HUES64 (cell line): Measurements from ENCODE around the gene GREM2. TPM values are rescaled to one million over a fixed set of nuclear protein-coding genes. Genes with fewer than 3 reads are reported as not detected.
A peak's percentile ranks its signal among the peaks of the same experiment; 100 is the strongest.

Experiments
- H3K27ac ChIP-seq: 2 replicates; pipeline ENCODE4 v1.7.0; 2013; ENCODE audit warnings: low read depth, low read length, inconsistent platforms
- H3K27me3 ChIP-seq: 2 replicates; pipeline ENCODE4 v1.6.1; 2013; ENCODE audit warnings: mild to moderate bottlenecking, low read length; ENCODE audit not compliant: insufficient read depth
- H3K36me3 ChIP-seq: 2 replicates; pipeline ENCODE4 v1.6.1; 2013; ENCODE audit warnings: mild to moderate bottlenecking, low read length; ENCODE audit not compliant: insufficient read depth
- H3K4me1 ChIP-seq: 2 replicates; pipeline ENCODE4 v1.6.1; 2013; ENCODE audit warnings: mild to moderate bottlenecking, low read length, moderate library complexity; ENCODE audit not compliant: insufficient read depth
- H3K4me3 ChIP-seq: 2 replicates; pipeline ENCODE4 v1.5.1; 2013; ENCODE audit warnings: mild to moderate bottlenecking, low read length, moderate library complexity
- H3K9ac ChIP-seq: 2 replicates; pipeline ENCODE4 v1.6.1; 2013; ENCODE audit warnings: mild to moderate bottlenecking, low read depth, low read length
- H3K9me3 ChIP-seq: 2 replicates; pipeline ENCODE4 v1.6.1; 2013; ENCODE audit warnings: low read depth, low read length; ENCODE audit not compliant: insufficient read depth
- WGBS: fragments of 150-250, 120-280 bp; methylation state at CpG from one replicate; pipeline ENCODE4 v1.1.7; 2013; ENCODE audit warnings: missing lambda C conversion rate; 5-methylcytosine and 5-hydroxymethylcytosine counted together
- polyA plus RNA-seq, 2 experiments: library from polyadenylated mRNA; stranded (reverse); fragments of 50-300 nt; gene quantifications; one replicate each; pipeline ENCODE4 v1.2.3, GENCODE V29; 2013

The GREM2 gene
- 0.15 TPM for polyA plus RNA-seq (2013, experiment 1 of 2)
- polyA plus RNA-seq (2013, experiment 2 of 2) = 0.13 TPM

GRCh38 chr1:240611619-240612480 is at the start of gene GREM2:
Gene GREM2, minus strand, starts transcription at chr1:240612155. Its CDS starts 118,680 bp downstream, at chr1:240493475.
- Histone ChIP-seq H3K4me3 (peak within 1 kb of the TSS; percentile 58), H3K27me3 (peaks cover 26% of the 10 kb centered on the region), H3K4me1 (peaks cover 17% of the 10 kb centered on the region; the same call in 1 of the 2 replicates), H3K36me3 (no peaks in the 10 kb centered on the region), H3K27ac (no peak within 1 kb of the TSS), H3K9ac (peak within 1 kb of the TSS; percentile 18; the same call in 1 of the 2 replicates), H3K9me3 (no peaks in the 10 kb centered on the region)
- 3% methylated on average over 40 of the region's 40 CpGs for WGBS

GRCh38 chr1:240658312-240658960 is 46.5 kb upstream of the GREM2 start:
- Histone ChIP-seq H3K27ac (no peak overlapping the region), H3K4me1 (no peaks in the 10 kb centered on the region), H3K27me3 (no peaks in the 10 kb centered on the region), H3K9me3 (no peaks in the 10 kb centered on the region), H3K9ac (no peak overlapping the region), H3K36me3 (no peaks in the 10 kb centered on the region), H3K4me3 (no peak overlapping the region)
- WGBS = 86% methylated on average over 12 of the region's 12 CpGs

DNA sequence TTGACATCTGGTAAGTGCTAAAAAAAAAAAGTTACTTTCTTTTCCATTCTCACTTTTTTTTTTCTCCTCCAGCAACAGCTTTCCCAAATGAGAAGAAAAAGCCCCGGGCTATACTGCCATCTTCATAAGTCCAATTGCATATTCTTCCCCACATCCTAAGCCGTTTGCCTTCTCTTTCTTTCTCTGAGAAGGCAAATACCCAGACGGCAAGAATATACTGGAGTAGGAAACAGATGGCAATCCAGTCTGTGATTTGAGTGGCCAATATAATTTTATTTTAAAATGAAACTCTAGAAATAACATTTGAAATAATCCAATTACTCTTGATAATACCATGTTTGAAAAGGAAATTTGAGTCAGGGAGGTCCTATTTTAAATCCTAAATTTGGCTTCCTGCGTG is 44.6 kb upstream of the GREM2 start:
- H3K9me3 ChIP-seq = no peaks in the 10 kb centered on the region
- 89% methylated on average over 3 of the region's 4 CpGs for WGBS
- H3K36me3 ChIP-seq = no peaks in the 10 kb centered on the region
- no peaks in the 10 kb centered on the region for H3K4me1 ChIP-seq
- H3K27me3 ChIP-seq = no peaks in the 10 kb centered on the region
- H3K9ac ChIP-seq = no peak overlapping the region
- H3K4me3 ChIP-seq = no peak overlapping the region
- no peak overlapping the region for H3K27ac ChIP-seq

- Histone ChIP-seq H3K4me3 (no peak overlapping the region), H3K9me3 (no peaks in the 10 kb centered on the region), H3K4me1 (no peaks in the 10 kb centered on the region), H3K27me3 (no peaks in the 10 kb centered on the region), H3K9ac (no peak overlapping the region), H3K36me3 (no peaks in the 10 kb centered on the region), H3K27ac (no peak overlapping the region)
- 89% methylated on average over 3 of the region's 3 CpGs for WGBS
These were observed 41.0 kb upstream of the GREM2 start for GRCh38 chr1:240652961-240653409.

- Histone ChIP-seq H3K9ac (no peak overlapping the region), H3K4me3 (no peak overlapping the region)
- 61% methylated on average over 7 of the region's 8 CpGs for WGBS
These were observed 40.6 kb upstream of the GREM2 start for GRCh38 chr1:240652549-240652948.

DNA sequence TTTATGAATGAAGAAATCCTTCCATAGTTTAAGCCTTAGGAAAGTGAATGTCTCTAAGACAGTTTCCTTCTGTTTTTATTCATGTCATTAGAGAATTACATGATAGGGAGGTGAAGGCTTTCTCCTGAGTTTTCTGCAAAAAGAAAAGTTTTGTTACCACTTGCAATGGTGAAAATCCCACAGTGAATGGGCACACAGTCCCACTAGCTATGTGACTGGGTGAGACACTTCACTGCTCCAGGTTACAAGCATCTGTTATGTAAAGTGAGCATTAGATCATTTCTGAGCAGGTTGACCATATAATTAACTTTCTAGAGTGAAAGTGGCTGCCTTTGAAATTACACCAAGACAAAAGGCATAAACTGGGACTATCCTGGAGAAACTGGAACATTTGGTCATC is 38.9 kb upstream of the GREM2 start:
- H3K4me1 ChIP-seq = no peaks in the 10 kb centered on the region
- H3K36me3 ChIP-seq = no peaks in the 10 kb centered on the region
- H3K9ac ChIP-seq = no peak overlapping the region
- H3K4me3 ChIP-seq = no peak overlapping the region
- H3K27me3 ChIP-seq = no peaks in the 10 kb centered on the region
- H3K9me3 ChIP-seq = no peaks in the 10 kb centered on the region
- no peak overlapping the region for H3K27ac ChIP-seq

More at GRCh38 chr1:240652549-240652948, 40.6 kb upstream of the GREM2 start:
- no peaks in the 10 kb centered on the region for H3K27me3 ChIP-seq
- H3K4me1 ChIP-seq = no peaks in the 10 kb centered on the region
- no peak overlapping the region for H3K27ac ChIP-seq
- no peaks in the 10 kb centered on the region for H3K9me3 ChIP-seq
- H3K36me3 ChIP-seq = no peaks in the 10 kb centered on the region

DNA sequence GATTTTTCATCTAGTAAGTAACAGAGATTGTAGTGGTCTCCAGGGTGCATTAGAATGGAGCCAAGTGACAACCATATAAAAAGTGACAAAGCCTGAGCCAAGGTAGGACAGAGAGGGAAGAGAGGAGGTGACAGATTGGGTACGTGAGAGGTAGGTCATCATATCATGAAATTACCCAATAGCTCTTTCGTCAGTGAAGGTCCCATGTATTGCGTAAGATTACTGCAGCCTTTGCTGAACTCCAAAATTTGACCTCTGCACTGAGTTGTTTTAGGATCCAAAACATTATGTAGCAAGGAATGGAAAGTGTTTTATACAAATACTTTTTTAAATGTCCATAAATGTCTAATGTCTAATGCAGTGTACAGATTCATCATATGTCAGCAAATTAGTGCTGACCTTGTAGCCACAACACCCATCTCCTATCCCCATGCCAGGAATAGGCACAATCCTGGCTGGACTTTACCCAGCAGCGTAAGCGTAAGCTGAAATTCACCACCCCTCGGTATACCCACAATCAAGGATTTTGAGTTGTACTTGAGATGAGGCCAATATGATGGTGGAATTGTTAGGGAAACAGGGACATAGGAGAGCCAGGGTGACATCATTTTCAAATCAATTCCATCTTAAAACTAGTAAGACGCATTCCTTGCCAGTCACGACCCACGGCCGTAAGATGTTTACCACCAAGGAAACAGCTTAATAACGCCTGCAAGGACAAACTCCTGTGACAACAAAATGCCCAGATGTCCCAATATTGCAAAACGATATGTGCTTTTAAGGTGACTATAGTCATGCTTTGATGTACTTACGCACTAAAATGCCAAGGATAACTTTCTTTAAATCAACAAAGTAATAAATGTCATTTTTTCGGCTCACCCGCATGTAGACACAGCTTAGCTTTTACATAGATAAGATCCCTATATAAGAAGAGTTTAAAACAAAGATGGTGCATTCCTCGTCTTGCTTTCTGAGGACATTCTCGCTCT is 38.1 kb upstream of the GREM2 start:
- Histone ChIP-seq H3K27me3 (no peaks in the 10 kb centered on the region), H3K9me3 (no peaks in the 10 kb centered on the region), H3K9ac (no peak overlapping the region), H3K27ac (no peak overlapping the region), H3K4me3 (no peak overlapping the region), H3K36me3 (no peaks in the 10 kb centered on the region), H3K4me1 (no peaks in the 10 kb centered on the region)
- 97% methylated on average over 17 of the region's 17 CpGs for WGBS

DNA sequence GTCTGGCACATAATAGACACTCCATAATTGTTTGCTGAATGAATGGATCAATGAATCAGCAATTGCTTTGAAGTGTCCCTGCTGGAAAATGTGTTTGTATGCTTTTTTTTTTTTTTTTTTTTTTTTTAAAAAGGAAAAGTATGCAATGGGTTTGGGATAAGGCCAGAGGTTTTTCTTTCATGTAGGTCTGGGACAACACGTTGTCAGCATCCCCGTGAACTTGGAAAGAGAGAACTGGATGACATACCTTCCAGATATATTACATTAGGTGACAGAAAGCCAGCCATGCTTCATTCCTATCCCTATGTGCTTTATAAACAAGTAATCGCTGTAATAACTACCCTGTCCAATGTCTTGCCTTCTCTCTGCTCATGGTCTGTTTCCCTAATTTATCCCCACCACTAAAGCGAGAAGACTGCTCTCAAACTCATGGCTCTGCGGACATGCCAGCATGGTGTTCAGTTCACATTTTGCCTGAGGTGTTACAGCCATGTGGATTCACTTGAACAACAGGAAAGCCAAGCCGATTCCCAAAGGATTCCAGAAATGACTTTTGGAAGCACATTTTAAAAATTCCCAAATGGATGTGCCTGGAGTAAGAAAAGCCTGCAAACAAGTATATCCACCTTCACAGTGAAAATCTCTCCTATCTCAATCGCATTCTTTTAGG is 34.8 kb upstream of the GREM2 start:
- H3K36me3 ChIP-seq = no peaks in the 10 kb centered on the region
- no peaks in the 10 kb centered on the region for H3K27me3 ChIP-seq
- H3K4me1 ChIP-seq = no peaks in the 10 kb centered on the region
- no peak overlapping the region for H3K9ac ChIP-seq
- H3K27ac ChIP-seq = no peak overlapping the region
- no peaks in the 10 kb centered on the region for H3K9me3 ChIP-seq
- WGBS = 98% methylated on average over 7 of the region's 7 CpGs
- no peak overlapping the region for H3K4me3 ChIP-seq

DNA sequence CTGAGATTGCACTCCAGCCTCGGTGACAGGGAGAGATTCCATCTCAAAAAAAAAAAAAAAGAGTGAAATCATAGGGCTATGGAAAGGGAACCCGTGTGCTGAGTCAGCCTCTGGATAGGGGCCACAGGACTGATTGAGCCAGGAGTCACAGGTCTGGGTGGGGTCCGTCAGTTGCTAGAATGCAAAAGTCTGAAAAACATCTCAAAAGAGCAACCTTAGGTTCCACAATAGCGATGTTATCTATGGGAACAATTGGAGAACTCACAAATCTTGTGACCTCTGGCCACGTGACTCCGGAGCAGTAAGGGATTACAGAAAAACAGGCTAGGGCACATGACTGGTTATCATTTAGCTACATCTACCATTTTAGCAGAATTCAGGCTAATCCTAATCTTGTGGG is 32.8 kb upstream of the GREM2 start:
- Histone ChIP-seq H3K27me3 (no peaks in the 10 kb centered on the region), H3K36me3 (no peaks in the 10 kb centered on the region), H3K4me3 (no peak overlapping the region), H3K9me3 (no peaks in the 10 kb centered on the region), H3K4me1 (no peaks in the 10 kb centered on the region), H3K27ac (no peak overlapping the region), H3K9ac (no peak overlapping the region)
- WGBS = 73% methylated on average over 6 of the region's 6 CpGs

DNA sequence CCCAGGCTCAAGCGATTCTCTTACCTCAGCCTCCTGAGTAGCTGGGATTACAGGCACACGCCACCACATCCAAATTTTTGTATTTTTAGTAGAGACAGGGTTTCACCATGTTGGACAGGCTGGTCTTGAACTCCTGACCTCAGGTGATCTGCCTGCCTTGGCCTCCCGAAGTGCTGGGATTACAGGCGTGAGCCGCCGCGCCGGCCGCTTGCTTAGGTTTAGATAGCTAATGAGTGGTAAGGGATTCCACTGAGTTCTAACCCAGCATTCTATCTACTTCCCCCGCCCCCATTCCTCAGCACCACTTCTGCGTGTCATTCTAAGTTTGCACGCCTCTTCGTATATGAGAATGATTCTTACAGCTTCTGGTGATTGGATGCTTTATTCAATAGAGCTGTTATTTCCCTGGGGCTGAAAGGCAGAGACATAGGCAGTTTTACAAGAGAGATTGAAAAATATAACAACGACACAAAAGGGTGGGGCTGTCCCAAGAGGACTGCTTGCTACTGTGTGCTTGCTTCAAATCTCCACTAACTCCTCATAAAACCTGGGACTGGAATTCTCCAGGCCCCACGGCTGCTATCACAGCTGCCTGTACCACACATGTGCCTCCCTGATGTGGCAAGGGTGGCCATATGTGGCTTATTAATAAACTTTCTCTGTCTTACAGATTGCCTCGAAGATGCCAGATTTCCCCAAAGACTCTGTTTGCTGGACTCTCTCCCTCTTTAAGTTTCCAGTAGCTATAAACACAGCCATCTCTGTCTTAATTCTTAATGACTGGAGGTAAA is 23.7 kb upstream of the GREM2 start:
- Histone ChIP-seq H3K27me3 (no peaks in the 10 kb centered on the region), H3K36me3 (no peaks in the 10 kb centered on the region)

More for the DNA sequence above, 23.7 kb upstream of the GREM2 start:
- Histone ChIP-seq H3K4me3 (no peak overlapping the region), H3K4me1 (peaks cover 2% of the 10 kb centered on the region; the same call in 1 of the 2 replicates), H3K9me3 (no peaks in the 10 kb centered on the region), H3K9ac (no peak overlapping the region), H3K27ac (no peak overlapping the region)
- 97% methylated on average over 14 of the region's 16 CpGs for WGBS
